Spinal cord (tissue), 10 donors: ENCODE results near the gene ZNF507. TPM values are rescaled to one million over a fixed set of nuclear protein-coding genes. Genes with fewer than 3 reads are reported as not detected.

ENCODE experiments used
- DNase-seq, 6 donors: peaks; one replicate each; pipeline versions ENCODE4 v3.0.0 to v3.0.0-alpha.2; 2013 to 2015; ENCODE audit warnings: low spot score in 6 of 6, low read depth in 4 of 6
- H3K27ac ChIP-seq: one replicate; pipeline ENCODE4 v1.5.1; 2013; ENCODE audit warnings: low read depth, low read length, control low read depth
- H3K27me3 ChIP-seq: one replicate; pipeline ENCODE4 v1.6.1; 2013; ENCODE audit warnings: low read length; ENCODE audit not compliant: control insufficient read depth, insufficient read depth
- H3K36me3 ChIP-seq: one replicate; pipeline ENCODE4 v1.6.1; 2013; ENCODE audit warnings: low read length; ENCODE audit not compliant: control insufficient read depth, insufficient read depth
- H3K4me1 ChIP-seq: one replicate; pipeline ENCODE4 v1.6.1; 2013; ENCODE audit warnings: low read length; ENCODE audit not compliant: control insufficient read depth, insufficient read depth
- H3K4me3 ChIP-seq: one replicate; pipeline ENCODE4 v1.5.1; 2013; ENCODE audit warnings: low read depth, low read length, control low read depth
- H3K9me3 ChIP-seq: one replicate; pipeline ENCODE4 v1.6.1; 2013; ENCODE audit warnings: low read length; ENCODE audit not compliant: control insufficient read depth, insufficient read depth
- WGBS: methylation state at CpG from one replicate; pipeline ENCODE4 v1.1.5; 2013; ENCODE audit warnings: missing lambda C conversion rate; ENCODE audit not compliant: insufficient coverage; 5-methylcytosine and 5-hydroxymethylcytosine counted together
- polyA plus RNA-seq, 2 donors: library from polyadenylated mRNA; unstranded; fragments of 120-200 nt; gene quantifications; one replicate each; pipeline ENCODE4 v1.2.1, GENCODE V29; 2013; ENCODE audit not compliant: insufficient read length in 2 of 2
- total RNA-seq, 2 donors: library from RNA; depleted of rRNA in 1 of 2; stranded (reverse); fragments of 120-200 nt in 1 of 2; fragments of >200 nt in 1 of 2; gene quantifications; one replicate each; pipeline versions ENCODE4 v1.2.3 to v1.2.4, GENCODE V29; 2013 to 2014
- donor health status: healthy.

Gene ZNF507
- total and polyA plus RNA-seq, 4 donors = 13.2 to 30.5 (median 17.3) TPM

GRCh38 chr19:32350471-32350865, 5.1 kb downstream of the ZNF507 start:
- no peak overlapping the region for H3K4me3 ChIP-seq

GRCh38 chr19:32350987-32351348, 5.6 kb downstream of the ZNF507 start:
- Histone ChIP-seq H3K27ac (no peak overlapping the region), H3K36me3 (peaks cover 24% of the 10 kb centered on the region), H3K4me3 (no peak overlapping the region), H3K27me3 (no peaks in the 10 kb centered on the region), H3K4me1 (no peaks in the 10 kb centered on the region), H3K9me3 (no peaks in the 10 kb centered on the region)
- WGBS = 55% methylated on average over 1 of the region's 2 CpGs
- no peak for DNase-seq

More at GRCh38 chr19:32350471-32350865, 5.1 kb downstream of the ZNF507 start:
- DNase-seq = no peak
- Histone ChIP-seq H3K36me3 (peaks cover 20% of the 10 kb centered on the region), H3K9me3 (no peaks in the 10 kb centered on the region), H3K27ac (no peak overlapping the region), H3K4me1 (no peaks in the 10 kb centered on the region), H3K27me3 (no peaks in the 10 kb centered on the region)
- no CpG with 5 or more reads among the region's 3 CpGs for WGBS

GRCh38 chr19:32352241-32352630, 6.8 kb downstream of the ZNF507 start:
- no peaks in the 10 kb centered on the region for H3K4me1 ChIP-seq
- peaks cover 26% of the 10 kb centered on the region for H3K36me3 ChIP-seq
- H3K9me3 ChIP-seq = no peaks in the 10 kb centered on the region
- no CpG with 5 or more reads among the region's 1 CpG for WGBS
- no peak overlapping the region for H3K4me3 ChIP-seq
- DNase-seq = no peak
- no peaks in the 10 kb centered on the region for H3K27me3 ChIP-seq
- H3K27ac ChIP-seq = no peak overlapping the region

GRCh38 chr19:32354345-32354744, 8.9 kb downstream of the ZNF507 start:
- peaks cover 29% of the 10 kb centered on the region for H3K36me3 ChIP-seq
- WGBS = 98% methylated on average over 9 of the region's 9 CpGs

GRCh38 chr19:32355309-32355708, 9.9 kb downstream of the ZNF507 start:
- H3K9me3 ChIP-seq = no peaks in the 10 kb centered on the region
- peaks cover 34% of the 10 kb centered on the region for H3K36me3 ChIP-seq
- no peaks in the 10 kb centered on the region for H3K27me3 ChIP-seq
- no peak overlapping the region for H3K4me3 ChIP-seq
- DNase-seq = no peak
- no CpG with 5 or more reads among the region's 3 CpGs for WGBS
- no peaks in the 10 kb centered on the region for H3K4me1 ChIP-seq
- H3K27ac ChIP-seq = no peak overlapping the region

More at GRCh38 chr19:32354345-32354744, 8.9 kb downstream of the ZNF507 start:
- no peak overlapping the region for H3K4me3 ChIP-seq
- H3K27ac ChIP-seq = no peak overlapping the region
- no peaks in the 10 kb centered on the region for H3K4me1 ChIP-seq
- H3K27me3 ChIP-seq = no peaks in the 10 kb centered on the region
- DNase-seq = no peak
- H3K9me3 ChIP-seq = no peaks in the 10 kb centered on the region

GRCh38 chr19:32357720-32358119, 12.3 kb downstream of the ZNF507 start:
- H3K9me3 ChIP-seq = no peaks in the 10 kb centered on the region
- peaks cover 44% of the 10 kb centered on the region for H3K36me3 ChIP-seq
- H3K4me1 ChIP-seq = no peaks in the 10 kb centered on the region
- peak in 1 of 6 donors; percentile 44 for DNase-seq
- no CpG with 5 or more reads among the region's 2 CpGs for WGBS
- H3K27ac ChIP-seq = no peak overlapping the region
- no peak overlapping the region for H3K4me3 ChIP-seq
- no peaks in the 10 kb centered on the region for H3K27me3 ChIP-seq

- Histone ChIP-seq H3K4me1 (no peaks in the 10 kb centered on the region), H3K9me3 (no peaks in the 10 kb centered on the region), H3K4me3 (no peak overlapping the region), H3K36me3 (peaks cover 41% of the 10 kb centered on the region), H3K27me3 (no peaks in the 10 kb centered on the region), H3K27ac (no peak overlapping the region)
- no peak for DNase-seq
- 100% methylated on average over 1 of the region's 5 CpGs for WGBS
Observed at GRCh38 chr19:32358321-32358720, 12.9 kb downstream of the ZNF507 start.

GRCh38 chr19:32359581-32359980, 14.2 kb downstream of the ZNF507 start:
- 100% methylated on average over 1 of the region's 9 CpGs for WGBS
- Histone ChIP-seq H3K36me3 (peaks cover 29% of the 10 kb centered on the region), H3K27me3 (no peaks in the 10 kb centered on the region), H3K27ac (no peak overlapping the region), H3K9me3 (no peaks in the 10 kb centered on the region), H3K4me1 (no peaks in the 10 kb centered on the region), H3K4me3 (no peak overlapping the region)
- no peak for DNase-seq

GRCh38 chr19:32361574-32362317, 16.3 kb downstream of the ZNF507 start:
- no peak overlapping the region for H3K4me3 ChIP-seq
- H3K4me1 ChIP-seq = no peaks in the 10 kb centered on the region
- no peak for DNase-seq
- H3K27ac ChIP-seq = no peak overlapping the region
- H3K27me3 ChIP-seq = no peaks in the 10 kb centered on the region
- H3K9me3 ChIP-seq = no peaks in the 10 kb centered on the region
- peaks cover 22% of the 10 kb centered on the region for H3K36me3 ChIP-seq
- 94% methylated on average over 9 of the region's 9 CpGs for WGBS

- H3K4me3 ChIP-seq = no peak overlapping the region
- no CpG with 5 or more reads among the region's 5 CpGs for WGBS
- peaks cover 24% of the 10 kb centered on the region for H3K36me3 ChIP-seq
- H3K4me1 ChIP-seq = no peaks in the 10 kb centered on the region
- no peak overlapping the region for H3K27ac ChIP-seq
- H3K9me3 ChIP-seq = no peaks in the 10 kb centered on the region
- no peak for DNase-seq
- H3K27me3 ChIP-seq = no peaks in the 10 kb centered on the region
Observed at GRCh38 chr19:32362318-32362691, 16.9 kb downstream of the ZNF507 start.
